ENCODE data around the gene CNNM1. TPM values are rescaled to one million over a fixed set of nuclear protein-coding genes. Genes with fewer than 3 reads are reported as not detected.

CNNM1 gene
- total RNA-seq, 1 donor from 2014 or later: 1.3 TPM

GRCh38 chr10:99418910-99419624, 89.9 kb downstream of the CNNM1 start:
- DNase-seq (ENCODE audit: low read depth): no peak

- no peak for DNase-seq (ENCODE audit: low read depth)
These were observed 90.5 kb downstream of the CNNM1 start for GRCh38 chr10:99419688-99420087.

GRCh38 chr10:99421233-99421739, 92.1 kb downstream of the CNNM1 start:
- DNase-seq (ENCODE audit: low read depth): no peak

GRCh38 chr10:99422529-99423096, 93.5 kb downstream of the CNNM1 start:
- no peak for DNase-seq (ENCODE audit: low read depth)

GRCh38 chr10:99424656-99425055, 95.5 kb downstream of the CNNM1 start:
- DNase-seq (ENCODE audit: low read depth): peak; percentile 46

GRCh38 chr10:99425204-99425603, 96.0 kb downstream of the CNNM1 start:
- DNase-seq (ENCODE audit: low read depth): no peak

- DNase-seq (ENCODE audit: low read depth): peak; percentile 75
These were observed 97.5 kb downstream of the CNNM1 start for GRCh38 chr10:99426689-99427088.

- peak; percentile 67 for DNase-seq (ENCODE audit: low read depth)
These were observed 98.5 kb downstream of the CNNM1 start for GRCh38 chr10:99427566-99428190.

- DNase-seq (ENCODE audit: low read depth): peak; percentile 28
These were observed 100.5 kb downstream of the CNNM1 start for GRCh38 chr10:99429517-99430095.

GRCh38 chr10:99430116-99430450, 100.9 kb downstream of the CNNM1 start:
- no peak for DNase-seq (ENCODE audit: low read depth)

GRCh38 chr10:99430451-99431189, 101.5 kb downstream of the CNNM1 start, which contains the start of gene GOT1:
Gene GOT1, minus strand, starts transcription at chr10:99430624. Its CDS starts 59 bp downstream, at chr10:99430565.
- DNase-seq (ENCODE audit: low read depth): peak; percentile 99

GRCh38 chr10:99431190-99431760, 102.1 kb downstream of the CNNM1 start:
- peak; percentile 28 for DNase-seq (ENCODE audit: low read depth)

GRCh38 chr10:99432047-99432446, 102.9 kb downstream of the CNNM1 start:
- DNase-seq (ENCODE audit: low read depth): no peak

GRCh38 chr10:99432881-99433280, 103.7 kb downstream of the CNNM1 start:
- DNase-seq (ENCODE audit: low read depth): no peak

- peak; percentile 25 for DNase-seq (ENCODE audit: low read depth)
These were observed 104.3 kb downstream of the CNNM1 start for GRCh38 chr10:99433378-99434020.

GRCh38 chr10:99435986-99436638, 107.0 kb downstream of the CNNM1 start:
- peak; percentile 57 for DNase-seq (ENCODE audit: low read depth)

- no peak for DNase-seq (ENCODE audit: low read depth)
These were observed 109.7 kb downstream of the CNNM1 start for GRCh38 chr10:99438890-99439289.

GRCh38 chr10:99442394-99442793, 113.2 kb downstream of the CNNM1 start:
- DNase-seq (ENCODE audit: low read depth): no peak

GRCh38 chr10:99443500-99443899, 114.3 kb downstream of the CNNM1 start:
- no peak for DNase-seq (ENCODE audit: low read depth)
